PC-9 (cell line): Measurements from ENCODE around the gene SLC30A1.

Source experiments
- EZH2 ChIP-seq: fragments of 200-600 bp; sonication (generic); IDR thresholded peaks from 2 replicates; pipeline ENCODE4 v1.8.0; 2017; ENCODE audit warnings: antibody characterized with exemption, low read depth
- TF ChIP-seq, protein P1 (sequence below): fragments of 200-600 bp; sonication (generic); conservative IDR thresholded peaks from 2 replicates; pipeline ENCODE4 v1.6.1; 2017; ENCODE audit warnings: mixed run types, antibody characterized with exemption, mild to moderate bottlenecking, moderate library complexity

DNA sequence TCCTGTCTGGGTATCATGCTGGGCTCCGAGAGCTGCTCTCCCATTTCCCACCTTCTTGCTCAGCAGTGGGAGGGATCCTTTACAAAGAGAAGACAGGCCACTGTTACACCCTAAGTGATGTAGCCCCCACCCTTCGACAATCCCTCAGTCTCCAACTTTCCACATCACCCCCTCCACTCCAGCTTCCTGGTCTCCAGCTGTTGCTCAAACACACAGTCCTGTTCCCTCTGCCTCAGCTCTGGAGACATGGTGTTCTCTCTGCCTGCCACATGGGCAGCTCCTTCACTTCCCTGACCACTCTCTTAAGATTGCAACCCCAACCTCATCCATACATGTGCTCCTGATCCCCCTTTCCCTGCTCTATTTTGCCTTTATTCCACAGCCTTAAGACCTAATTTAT, 37.7 kb downstream of the SLC30A1 start:
- TF ChIP-seq, protein P1, sequence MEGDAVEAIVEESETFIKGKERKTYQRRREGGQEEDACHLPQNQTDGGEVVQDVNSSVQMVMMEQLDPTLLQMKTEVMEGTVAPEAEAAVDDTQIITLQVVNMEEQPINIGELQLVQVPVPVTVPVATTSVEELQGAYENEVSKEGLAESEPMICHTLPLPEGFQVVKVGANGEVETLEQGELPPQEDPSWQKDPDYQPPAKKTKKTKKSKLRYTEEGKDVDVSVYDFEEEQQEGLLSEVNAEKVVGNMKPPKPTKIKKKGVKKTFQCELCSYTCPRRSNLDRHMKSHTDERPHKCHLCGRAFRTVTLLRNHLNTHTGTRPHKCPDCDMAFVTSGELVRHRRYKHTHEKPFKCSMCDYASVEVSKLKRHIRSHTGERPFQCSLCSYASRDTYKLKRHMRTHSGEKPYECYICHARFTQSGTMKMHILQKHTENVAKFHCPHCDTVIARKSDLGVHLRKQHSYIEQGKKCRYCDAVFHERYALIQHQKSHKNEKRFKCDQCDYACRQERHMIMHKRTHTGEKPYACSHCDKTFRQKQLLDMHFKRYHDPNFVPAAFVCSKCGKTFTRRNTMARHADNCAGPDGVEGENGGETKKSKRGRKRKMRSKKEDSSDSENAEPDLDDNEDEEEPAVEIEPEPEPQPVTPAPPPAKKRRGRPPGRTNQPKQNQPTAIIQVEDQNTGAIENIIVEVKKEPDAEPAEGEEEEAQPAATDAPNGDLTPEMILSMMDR = no peak
- TF ChIP-seq EZH2 = no peak
